Suppressor macrophage treated with lipopolysaccharide for 1 hour (primary cell): ENCODE results near the gene PCGF2.

Experiments
- DNase-seq, 3 donors: peaks; one replicate each; pipeline ENCODE4 v3.0.0-alpha.2; 2020 to 2022

The PCGF2 gene

DNA sequence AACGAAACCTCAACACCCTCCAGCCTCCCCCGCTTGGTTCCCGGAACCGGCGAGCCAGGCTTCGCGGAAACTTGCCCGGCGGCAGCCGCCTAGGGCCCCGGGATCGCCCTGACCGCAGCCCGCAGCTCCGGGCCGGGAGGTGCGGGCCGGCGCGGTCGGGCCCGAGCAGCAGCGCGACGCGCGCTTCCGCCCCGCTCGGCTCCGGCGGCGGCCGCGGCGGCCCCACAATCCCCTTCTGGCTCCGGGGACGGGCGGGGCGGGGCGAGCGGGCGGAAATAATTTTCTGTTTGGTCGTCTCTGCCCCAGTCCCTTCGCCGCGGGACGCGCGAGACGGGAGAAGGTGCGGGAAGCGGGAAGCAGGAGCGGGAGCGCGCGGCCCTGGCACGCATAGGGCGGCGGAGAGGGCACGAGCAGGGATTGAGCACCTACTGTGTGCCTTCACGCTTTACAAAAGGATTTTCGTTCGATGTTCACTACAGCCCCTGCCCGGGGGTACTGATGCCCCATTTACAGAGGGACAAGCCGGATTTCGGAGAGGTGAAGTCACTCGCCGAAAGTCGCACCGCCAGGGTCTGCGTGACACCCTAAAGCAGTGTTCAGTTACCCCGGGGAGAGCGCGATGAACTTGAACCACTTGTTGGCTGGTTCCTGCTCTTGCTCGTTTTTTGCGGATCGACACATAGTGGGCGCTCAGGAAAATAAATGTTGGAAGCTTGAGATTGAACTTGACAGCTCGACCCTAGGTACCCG is 45.8 kb downstream of the PCGF2 start:
- peak; percentile 88 to 94 (median 89) for DNase-seq

DNA sequence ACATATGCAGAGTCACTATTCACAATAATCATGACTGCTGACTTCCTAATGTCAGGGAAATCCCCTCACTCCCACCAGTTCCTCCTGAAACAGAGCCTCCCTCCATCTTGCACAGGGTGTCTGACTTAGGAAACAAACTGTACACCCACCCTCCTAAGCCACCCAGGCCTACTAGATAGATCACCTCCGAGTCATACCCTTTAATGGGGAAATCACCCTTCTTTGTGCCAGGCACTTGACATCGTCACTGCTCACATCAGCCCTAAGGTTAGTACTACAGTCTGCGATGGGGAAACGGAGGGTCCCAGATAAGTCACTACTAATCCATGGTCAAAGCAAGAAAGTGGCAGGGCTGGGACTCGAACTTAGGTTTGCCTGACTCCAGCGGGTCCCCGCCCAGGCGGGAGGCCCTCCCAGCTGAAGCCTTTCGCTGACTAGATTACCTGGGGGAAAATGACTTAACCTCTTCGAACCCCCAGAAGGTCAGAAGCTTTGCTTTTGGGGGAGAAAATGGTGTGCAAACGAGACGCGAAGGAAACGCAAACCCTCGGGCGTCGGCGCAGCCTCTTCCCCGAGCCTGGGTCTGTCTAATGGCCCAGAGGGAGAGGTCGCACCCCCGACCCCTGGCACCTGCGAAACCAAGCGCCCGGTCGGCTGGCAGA is 46.5 kb downstream of the PCGF2 start:
- DNase-seq, result peak; percentile 96 to 99 (median 98)

DNA sequence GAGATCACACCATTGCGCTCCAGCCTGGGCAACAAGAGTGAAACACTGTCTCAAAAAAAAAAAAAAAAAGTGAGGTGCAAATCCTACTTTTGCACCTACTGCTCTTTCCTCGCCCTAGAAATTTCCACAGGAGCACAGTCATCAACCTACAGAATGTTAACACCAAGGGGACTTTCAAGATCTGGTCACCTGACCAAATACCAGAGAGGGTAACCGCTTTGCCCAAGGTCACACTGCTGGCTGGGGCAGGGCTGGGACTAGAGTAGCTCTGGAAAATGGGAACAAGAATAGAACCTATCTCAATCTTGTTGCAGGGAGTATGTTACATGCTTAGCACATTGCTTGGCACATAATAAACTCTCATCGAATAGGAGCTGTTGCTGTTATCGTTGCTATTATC is 49.4 kb downstream of the PCGF2 start:
- peak in 2 of 3 donors; percentile 60 to 63 for DNase-seq

DNA sequence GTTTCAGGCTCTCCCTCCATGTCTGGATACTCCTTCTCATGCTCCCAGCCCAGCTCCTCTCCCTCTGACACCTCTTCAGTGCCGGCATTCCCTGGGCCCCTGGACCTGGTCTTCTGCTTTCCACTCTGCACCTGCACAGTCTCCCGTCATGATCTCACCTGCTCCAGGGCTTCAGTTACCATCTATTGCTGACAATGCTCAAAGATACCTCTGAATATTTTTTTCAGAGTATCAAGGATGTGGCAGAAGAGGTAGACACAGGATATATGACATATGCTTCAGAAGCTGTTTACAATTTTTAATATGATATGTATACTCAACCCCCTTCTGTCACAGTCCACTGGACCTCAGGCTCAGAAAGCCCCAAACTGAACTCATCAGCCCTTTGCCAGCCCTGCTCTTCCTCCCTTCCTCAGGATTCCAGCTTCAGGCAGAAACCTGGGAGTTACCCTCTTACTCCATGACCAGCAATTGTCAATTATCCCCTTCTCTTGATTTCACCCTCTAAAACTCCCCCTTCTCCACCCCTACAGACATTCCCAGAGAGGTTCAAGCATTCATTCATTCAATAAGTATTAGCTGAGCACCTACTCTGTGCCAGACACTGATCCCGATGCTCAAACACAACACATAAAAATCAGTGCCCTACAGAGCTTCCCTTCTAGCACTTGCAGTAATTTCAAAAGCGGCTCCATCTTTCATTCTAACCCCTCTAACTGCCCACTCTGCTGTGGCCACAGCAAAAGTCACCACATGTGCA is 50.9 kb downstream of the PCGF2 start:
- peak in 2 of 3 donors; percentile 37 to 39 for DNase-seq

DNA sequence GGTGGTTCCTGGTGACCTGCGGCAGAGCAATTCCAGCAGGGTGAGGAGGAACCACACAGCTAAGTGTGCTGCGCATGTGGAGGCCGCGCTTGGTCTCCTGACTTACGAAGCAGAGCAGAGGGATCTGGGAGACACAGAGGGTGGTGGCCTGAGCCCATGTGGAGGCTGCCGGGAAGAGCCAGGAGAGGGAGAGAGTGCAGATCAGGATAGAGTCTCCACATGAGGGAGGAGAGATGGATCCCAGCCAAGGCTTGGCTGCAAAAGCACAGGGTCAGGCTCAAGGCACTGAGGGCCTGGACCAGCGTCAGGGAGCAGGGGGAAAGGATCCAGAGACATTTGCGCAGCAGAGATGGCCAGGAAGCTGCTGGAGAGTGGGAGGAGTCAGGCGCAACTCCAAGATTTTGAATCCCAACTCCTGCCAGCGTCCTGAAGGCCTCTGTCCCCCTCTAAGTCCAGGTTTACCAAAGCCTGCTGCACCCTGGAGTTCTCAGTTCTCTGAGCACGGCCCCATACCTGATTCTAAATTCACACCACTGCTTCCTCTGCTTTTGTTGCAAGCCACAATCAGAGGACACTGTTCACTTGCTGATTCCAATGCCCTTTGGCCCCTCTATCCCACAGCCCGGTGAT is 54.3 kb downstream of the PCGF2 start:
- no peak for DNase-seq

DNA sequence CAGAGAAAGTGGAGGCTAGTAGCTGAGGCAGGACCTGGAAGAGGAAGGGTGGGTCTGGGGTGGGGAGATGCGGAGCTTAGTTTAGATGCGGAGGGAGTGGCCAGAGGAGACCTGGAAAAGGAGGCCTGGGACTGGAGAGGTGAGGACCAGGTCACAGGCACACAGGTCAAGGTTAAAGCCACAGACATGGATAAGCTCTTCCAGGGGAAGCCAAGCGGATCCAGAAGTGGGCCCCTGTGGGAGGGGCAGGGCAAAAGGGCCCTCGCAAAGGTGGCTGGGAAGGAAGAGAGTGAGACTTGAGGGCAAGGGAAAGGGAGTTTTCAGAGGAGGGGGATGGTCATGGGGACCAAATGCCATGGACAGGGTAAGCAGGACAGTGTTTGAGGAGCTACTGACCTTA is 57.0 kb downstream of the PCGF2 start:
- DNase-seq, result no peak

DNA sequence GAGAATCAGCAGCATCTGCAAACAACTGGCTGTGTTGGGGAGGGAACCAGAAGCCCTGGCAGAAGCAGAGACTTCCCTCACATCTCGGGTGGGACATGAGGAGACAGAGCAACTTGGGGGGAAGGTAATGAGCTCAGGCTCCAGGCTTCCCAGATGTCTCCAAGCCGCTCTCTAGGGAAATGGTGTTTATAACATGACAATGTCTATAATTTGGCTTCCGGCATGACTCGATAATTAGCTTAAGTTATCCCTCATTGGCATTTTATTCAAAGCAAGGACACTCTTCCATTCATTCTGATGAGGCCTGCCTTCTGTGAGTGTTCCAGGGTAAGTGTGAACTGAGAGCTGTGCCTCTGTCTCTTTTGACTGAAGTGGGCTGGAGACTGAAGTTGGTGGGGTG is 57.8 kb downstream of the PCGF2 start:
- DNase-seq, result no peak

DNA sequence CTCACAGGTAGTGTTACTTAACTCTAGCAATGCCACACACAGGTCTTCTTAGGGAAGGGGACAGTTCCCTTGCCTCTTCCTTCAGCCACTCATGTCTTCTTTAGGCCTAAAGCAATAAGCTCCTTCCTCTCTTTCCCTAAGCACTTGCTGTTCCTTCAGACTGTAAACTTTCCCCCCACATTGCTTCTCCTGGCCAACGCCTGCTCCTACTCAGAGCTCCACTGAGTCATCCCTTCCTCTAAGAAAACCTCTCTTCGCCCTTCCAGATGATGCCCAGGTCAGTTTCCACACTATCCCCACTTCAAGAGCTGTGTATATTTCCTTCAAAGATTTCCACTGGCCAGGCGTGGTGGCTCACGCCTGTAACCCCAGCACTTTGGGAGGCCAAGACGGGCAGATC is 60.9 kb downstream of the PCGF2 start:
- DNase-seq, result peak; percentile 71 to 79 (median 78)

DNA sequence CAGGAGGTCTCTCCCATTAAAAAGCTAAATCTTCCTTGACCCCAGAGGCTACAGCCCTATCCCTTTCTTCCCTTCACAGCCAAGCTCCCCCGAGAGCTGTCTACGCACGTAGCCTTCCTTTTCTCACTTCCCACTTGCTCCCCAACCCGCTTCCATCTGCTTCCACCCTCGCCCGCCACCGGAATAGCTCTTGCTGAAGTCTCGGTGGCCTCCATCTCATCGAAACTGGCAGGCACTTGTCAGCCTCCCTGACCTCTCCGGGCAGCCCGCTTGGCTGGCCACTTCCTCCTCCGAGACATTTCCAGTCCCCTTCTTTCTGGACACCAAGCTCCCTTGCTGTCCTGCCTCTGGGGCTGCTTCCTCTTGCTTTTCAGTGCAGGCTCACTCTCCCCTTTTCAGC is 62.6 kb downstream of the PCGF2 start:
- DNase-seq, result peak; percentile 75 to 84 (median 80)
